ENCODE measurements around the gene ATM.
A peak's percentile ranks its signal among the peaks of the same experiment; 100 is the strongest.
"Not testable (repeated sequence)": the region's sequence is repeated elsewhere in the genome, so short reads cannot be mapped to it uniquely, and the experiment has no call there.

The ATM gene

DNA sequence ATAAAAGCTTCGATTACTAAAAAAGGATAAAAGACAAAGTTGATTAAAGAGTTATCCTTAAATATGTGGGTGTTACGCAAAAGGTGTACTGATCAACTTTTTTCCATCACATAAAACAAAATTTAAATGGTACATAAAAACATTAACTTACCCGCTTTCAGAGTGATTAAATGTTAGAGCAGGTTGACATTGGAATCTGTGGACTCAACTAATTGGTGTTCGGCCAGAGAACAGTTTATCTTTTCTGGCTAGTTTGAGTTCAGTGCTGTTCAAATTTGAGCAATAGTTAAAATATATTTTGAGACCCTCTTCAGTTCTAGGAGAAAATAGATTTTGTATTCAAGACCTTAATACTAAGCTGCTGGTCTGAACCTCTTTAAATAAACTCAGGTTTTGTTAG lies 56.1 kb downstream of the ATM start:
- no peak for DNase-seq

DNA sequence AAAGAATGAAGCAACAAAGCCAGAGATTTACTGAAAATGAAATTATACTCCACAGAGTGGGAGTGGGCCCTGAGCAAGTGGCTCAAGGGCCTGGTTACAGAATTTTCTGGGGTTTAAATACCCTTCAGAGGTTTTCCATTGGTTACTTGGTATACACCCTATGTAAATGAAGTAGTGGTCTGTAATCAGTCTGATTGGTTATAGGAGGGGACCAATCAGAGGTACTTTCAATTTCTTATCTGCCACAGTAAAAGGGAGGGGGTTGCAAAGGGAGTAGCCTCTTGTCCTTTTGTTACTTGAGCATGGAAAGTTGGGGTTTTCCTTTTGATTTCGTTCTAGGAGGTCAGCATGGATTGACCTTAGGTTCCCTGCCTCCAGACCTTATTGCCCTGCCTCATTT lies 63.5 kb downstream of the ATM start:
- no peak for DNase-seq

DNA sequence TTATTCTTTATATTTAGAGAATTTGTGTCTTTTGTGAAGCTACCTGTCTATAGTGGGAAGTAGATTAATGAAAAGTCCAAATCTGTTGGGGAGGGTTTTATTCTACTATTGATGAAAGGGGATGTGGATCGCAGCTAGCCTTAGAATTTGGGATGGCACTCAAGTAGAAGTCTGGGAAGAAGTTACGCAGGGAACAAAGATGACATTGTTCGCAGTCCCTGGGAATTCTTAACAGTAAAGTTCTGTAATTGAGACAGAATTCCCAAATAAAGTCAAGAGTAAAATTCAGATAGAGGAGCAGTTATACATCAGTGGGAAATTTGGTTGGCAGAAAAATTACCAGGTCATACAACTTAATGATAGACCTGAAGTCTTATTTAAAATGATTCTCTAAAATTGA lies 64.1 kb downstream of the ATM start:
- no peak for DNase-seq

DNA sequence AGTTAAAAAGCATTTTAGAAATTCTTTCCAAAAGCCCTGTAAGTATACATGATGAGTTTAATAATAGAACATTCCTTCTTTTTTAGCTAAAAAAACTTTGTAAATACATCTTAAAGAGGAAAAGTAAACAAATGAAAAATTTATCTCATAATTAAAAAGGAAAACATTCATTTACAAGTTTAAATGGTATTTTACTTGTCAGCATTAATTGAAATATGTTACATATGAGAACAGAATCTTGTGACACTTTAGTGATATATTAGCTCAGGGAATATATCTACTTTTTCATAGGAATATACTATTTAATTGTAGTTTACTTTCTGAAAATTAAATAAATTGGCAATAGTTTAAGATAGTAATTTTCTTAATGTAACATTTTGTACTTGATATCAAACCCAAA lies 66.2 kb downstream of the ATM start:
- DNase-seq = not testable (repeated sequence)

DNA sequence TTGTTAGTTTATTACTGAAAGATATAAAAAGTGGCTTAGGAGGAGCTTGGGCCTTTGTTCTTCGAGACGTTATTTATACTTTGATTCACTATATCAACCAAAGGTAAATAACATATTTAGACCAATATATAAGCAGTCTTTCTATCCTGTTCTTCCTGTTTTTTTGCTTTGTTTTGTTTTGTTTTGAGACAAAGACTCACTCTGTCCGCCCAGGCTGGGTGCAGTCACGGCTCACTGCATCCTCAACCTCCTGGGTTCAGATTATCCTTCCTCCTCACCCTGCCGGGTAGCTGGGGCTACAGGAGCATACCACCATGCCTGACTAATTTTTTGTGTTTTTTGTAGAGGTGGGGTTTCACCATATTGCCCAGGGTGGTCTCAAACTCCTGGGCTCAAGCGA lies 66.8 kb downstream of the ATM start:
- no peak for DNase-seq

DNA sequence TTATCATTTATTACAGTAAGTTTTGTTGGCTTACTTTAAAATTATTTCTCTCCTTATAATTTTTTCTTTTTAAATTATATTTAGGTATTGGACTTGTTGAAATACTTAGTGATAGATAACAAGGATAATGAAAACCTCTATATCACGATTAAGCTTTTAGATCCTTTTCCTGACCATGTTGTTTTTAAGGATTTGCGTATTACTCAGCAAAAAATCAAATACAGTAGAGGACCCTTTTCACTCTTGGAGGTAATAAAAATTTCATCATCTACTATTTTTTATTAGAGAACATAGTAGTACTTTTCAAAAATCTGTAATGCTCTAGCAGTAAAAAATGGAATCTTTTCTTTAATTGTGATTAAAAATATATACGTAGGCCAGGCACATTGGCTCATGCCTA lies 70.4 kb downstream of the ATM start:
- no peak for DNase-seq

DNA sequence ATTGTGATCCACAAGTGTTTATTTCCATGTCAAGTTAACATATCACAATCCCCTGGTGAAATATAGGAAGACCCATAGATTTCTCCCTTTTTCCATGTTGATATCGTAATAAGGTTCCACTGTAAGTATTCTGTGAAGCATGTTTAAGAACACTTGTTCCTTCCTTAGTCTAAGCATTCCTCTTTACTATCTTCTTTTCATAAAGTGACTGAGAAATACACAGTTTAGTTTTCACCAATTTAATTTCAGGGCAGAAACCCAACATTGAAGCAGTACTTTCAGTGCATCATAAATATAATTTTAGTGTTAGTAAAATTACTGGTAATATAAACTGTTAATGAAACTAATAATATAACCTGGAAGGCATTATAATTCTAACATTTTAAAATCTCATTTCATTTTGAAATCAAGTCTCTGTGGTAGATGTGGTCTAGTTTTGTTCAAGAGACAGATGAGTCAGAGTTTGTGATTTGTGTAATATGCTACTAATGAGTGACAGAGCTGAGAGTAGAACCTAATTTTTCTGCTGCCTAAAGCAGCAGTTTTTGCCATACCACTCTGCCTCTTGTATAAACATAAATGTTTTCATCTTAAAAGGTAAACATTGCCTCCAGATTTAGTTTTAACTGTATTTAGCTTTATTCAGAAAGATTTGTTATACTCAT lies 79.4 kb downstream of the ATM start:
- DNase-seq = peak in 1 of 5 donors; percentile 30

DNA sequence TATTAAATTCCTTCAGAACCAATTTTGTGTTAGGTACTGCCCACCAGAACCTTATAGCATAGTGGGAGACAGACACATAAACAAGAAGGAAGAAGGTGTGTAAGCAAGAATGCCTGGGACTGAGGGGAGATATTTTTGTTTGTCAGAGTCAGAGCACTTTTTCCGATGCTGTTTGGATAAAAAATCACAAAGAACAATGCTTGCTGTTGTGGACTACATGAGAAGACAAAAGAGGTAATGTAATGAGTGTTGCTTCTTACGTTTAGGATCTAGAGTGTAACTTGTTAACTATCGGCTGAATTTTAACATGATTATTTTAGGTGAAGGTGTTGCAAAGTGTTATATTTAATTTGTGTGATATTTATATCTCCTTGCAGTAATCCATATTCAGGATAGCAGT lies 84.9 kb downstream of the ATM start:
- no peak for DNase-seq

DNA sequence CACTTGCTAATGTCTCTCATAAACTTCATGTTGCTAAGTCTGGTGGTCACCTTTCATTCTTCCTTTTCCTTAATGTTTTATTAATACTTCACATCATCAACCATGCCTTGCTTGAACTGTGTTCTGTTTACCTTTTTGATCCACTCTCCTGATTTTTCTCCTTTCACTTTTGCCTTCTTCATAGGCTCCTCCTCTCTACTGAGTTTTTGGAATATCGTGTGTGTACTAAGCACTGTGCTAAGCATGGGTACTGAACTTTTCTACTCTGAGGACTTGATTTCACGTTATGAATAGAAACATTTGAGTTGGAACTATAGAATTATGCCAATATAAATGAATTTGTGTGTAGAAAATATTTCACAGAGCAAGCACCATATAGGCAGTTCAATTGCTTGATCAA lies 90.6 kb downstream of the ATM start:
- no peak for DNase-seq

DNA sequence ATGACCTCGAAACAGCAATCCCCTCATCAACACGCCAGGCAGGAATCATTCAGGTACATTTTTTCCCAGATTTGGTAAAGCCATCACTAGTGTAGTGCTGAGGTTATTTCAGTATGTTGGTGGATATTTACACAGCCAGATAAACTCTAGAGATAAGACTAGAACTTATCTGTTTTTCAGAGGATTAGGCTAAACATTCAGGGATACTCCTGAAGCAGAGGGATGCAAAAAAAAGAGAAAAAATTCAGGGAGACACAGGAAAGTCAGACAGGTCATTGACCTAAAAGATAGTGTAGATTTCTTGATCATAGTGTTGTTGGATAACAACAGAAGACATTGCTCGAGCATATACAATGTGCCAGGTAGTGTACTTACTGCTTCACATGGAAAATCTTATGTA lies 93.2 kb downstream of the ATM start:
- no peak for DNase-seq

DNA sequence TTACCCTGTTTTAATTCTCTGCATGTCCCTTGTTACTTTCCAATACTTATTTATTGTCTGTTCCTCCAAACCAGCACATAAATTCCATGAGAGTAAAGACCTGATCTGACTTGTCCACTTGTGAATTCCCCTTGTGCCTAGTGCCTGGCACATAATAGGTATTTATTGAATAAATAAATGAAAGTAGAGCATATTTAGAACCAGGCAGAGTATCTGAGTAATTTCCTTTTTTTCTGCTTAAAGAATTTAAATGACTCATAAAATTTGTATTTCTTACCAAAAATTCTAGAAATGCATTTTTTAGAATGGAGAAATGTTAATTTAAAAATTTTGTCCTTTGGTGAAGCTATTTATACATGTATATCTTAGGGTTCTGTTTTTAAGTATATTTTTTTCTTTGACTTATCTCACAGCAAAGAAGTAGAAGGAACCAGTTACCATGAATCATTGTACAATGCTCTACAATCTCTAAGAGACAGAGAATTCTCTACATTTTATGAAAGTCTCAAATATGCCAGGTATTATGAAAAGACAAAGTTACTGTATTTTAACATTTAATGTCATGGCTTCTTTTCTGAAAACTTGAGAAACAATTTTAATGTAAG lies 96.8 kb downstream of the ATM start:
- DNase-seq = no peak

DNA sequence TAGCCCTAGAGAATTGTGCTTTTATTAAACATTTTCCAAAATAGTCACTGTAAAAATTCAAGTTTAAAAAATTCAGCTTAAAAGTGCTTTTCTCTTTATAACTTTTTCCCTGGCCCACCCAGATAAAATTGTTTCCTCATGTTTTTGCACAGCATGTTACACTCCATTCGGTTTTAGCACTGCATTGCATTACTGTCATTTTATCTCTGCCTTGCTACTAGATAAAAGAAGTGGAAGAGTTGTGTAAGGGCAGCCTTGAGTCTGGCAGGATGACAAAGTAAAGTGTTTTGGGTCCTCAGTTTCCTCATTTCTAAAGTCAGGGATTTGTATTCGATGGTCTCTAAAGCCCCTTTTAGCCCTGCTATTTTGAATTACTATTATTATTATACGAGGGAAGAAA lies 99.8 kb downstream of the ATM start:
- DNase-seq = no peak

DNA sequence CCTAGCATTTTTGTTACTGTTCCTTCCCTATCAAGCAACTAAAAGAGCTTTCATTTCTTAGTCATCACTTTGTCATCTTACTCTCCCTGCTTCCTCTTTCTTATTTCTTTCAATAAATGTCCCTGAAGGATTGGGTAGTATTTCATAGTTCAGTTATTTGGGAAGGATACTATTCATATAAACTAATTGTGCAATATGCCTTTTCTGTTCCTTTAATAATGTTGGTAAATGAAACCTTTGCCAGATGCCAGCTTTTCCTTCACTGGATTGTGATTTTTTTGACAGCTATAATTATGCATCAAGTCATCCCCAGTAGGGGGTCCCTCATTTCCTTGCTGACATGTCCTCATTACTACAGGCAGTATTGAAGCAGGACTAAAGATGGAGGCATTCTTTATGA lies 101.7 kb downstream of the ATM start:
- DNase-seq = no peak

DNA sequence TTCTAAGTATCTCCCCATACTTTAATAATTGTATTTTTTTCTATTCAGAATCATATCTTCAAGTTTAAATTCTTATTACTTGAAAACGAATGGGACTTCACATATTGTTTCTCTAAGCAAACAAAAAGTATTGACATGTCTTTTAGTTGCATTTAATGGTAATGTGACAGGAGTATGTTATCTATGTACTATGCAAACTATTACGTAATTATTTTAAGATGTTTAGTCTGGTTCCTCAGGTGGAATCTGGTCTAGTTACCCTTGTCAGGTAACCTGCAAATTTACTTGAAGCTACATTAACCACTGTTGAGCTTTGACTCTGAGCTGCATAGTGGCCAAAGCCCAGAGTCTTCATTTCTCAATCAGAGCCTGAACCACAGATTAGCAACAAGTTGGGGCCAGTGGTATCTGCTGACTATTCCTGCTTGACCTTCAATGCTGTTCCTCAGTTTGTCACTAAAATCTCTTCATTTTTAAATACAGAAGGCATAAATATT lies 110.6 kb downstream of the ATM start:
- no peak for DNase-seq

DNA sequence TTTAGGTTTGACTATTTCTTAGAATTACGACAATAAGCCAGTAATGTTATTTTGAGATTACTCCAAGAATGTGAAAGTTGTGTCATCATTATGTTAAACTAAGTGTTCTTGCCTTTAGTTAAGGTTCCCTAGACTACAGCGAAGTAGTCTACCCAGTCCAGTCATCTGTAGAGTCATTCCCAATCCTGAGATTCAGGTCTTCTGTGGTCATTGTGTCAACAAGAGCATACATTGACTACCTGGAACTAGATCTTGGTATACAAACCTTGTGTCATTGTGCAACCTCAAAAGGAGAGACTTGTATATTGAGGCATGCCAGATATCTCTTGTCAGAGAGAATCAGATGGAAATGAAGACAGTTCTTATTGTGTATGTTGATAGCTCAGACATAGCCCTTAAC lies 115.9 kb downstream of the ATM start:
- no peak for DNase-seq

DNA sequence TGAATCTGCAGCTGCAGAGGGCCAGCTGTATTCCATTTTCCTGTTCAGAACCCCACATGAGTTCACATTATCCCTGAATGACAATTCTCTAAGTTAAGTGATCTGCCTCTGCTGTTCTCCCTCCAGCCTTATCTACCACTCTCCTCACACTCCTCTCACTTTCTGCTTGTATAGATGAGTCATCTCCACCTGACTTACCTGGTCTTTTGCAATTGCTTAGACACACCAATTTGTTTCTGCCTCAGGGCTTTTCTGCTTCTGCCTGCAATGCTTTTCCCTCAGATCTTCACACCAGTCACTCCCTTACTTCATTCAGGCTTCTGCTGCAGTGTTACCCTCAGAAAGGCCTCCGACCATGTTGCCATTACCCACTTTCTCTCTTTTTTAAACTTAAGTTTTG lies 118.1 kb downstream of the ATM start:
- no peak for DNase-seq

DNA sequence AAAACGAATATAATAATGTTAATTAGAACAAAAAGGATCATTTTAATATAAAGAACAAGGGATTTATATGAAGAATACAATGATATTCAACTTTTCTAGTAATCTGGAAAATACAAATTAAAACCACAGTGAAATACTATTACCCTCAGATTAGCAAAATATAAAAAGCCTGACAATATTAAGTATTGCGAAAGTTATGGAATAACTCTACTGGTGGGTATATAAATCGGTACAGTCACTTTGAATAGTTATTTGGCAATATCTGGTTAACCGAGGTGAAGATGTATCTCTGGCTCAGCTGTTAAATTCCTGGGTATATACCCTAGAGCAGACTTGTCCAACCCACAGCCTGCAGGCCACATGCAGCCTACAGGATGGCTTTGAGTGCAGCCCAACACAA lies 118.8 kb downstream of the ATM start:
- DNase-seq = no peak

DNA sequence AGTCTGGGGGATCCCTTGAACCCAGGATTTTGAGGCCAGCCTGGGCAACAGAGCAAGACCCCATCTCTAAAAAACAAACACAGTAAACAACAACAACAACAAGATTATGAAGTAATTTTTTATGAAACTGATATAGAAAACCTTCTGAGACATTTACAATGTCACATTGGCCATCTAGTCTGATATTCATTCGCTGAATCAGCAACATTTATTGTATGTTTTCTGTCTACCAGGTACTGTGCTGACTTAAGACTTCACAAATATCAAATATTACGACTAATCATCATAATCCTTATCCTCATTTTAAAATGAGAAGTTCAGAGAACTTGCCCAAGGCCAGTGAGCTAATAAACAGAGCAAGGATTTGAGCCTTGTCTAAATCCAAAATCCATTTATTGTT lies 120.8 kb downstream of the ATM start:
- DNase-seq = no peak

DNA sequence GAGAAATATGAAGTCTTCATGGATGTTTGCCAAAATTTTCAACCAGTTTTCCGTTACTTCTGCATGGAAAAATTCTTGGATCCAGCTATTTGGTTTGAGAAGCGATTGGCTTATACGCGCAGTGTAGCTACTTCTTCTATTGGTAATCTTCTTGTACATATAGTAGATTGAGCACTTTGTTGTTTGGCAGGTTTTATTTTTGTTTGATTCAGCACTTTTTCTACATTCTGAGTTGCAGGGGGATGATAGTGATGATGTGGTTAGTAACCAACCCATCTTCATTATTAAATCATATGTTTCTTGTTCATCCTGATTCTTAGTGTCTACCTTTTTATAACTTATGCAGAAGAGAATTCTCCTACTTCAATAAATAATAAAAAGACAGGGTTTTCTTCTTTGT lies 122.9 kb downstream of the ATM start:
- DNase-seq = no peak

DNA sequence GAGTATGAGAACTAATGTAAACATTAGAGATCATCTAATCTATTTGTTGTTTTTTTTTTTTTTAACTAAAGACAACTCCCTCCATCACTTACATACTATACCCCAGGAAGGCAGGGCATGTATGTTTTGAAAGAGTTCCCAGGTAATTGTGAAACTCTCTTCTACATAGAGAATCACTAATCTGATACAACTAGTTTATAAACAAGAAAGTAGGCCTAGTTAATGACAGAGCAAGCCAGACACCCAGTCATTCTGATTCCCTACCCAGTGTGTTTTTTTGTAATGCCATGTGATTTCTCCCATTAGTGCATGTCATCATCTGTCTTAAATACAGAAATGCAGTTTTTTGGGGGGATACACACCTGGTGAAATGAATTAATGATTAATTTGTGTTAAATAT lies 123.6 kb downstream of the ATM start:
- DNase-seq = no peak

DNA sequence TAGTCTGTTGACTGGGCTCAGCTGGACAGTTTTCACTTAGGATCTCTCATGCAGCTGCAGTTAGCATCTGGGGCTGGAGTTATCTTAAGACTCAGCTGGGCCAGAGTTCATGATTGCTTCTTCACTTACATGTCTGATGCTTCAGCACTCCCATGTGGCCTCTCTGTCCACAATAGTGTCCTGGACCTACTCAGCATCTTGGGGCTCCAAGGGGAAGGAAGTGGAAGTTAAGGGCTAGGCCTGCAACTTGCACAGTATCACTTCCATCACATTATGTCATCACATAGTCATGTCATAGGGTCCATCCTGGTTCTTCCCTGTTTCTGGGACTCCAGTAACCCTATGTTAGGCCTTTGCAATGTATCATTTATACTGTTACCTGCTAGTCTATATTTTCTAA lies 128.6 kb downstream of the ATM start:
- peak in 1 of 5 donors; percentile 2 for DNase-seq

DNA sequence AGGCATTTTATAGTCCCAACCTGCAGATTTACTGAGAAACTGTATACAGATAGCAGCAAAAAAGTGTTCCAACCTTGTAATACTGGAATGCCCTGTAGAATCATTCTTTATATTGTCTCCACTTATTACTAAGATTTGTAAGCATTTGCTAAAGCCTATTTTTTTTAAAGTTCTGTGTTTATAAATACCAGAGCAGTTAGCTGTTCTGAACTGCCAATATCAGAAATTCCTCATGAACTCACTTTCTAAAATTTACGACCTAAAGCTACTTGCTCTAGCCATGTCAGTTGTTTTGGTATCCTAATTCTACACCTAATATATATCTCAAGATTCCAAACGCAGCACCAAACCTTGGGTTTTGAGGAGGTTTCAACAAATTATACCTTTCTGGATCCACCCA lies 141.3 kb downstream of the ATM start:
- no peak for DNase-seq

DNA sequence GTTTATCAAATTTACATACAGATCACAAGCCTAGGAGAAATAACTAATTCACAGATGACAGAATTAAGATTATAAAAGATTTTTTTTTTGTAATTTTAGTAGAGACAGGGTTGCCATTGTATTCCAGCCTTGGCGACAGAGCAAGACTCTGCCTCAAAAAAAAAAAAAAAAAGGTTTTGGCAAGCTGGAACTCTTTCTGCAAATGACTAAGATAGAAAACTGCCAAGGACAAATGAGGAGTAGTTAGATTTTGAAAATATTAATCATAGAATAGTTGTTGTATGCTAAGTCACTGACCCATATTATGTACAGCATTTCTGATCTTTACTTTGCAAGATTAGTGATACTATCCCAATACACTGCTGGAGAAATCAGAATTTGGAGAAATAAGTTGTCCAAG lies 145.3 kb downstream of the ATM start:
- no peak for DNase-seq

DNA sequence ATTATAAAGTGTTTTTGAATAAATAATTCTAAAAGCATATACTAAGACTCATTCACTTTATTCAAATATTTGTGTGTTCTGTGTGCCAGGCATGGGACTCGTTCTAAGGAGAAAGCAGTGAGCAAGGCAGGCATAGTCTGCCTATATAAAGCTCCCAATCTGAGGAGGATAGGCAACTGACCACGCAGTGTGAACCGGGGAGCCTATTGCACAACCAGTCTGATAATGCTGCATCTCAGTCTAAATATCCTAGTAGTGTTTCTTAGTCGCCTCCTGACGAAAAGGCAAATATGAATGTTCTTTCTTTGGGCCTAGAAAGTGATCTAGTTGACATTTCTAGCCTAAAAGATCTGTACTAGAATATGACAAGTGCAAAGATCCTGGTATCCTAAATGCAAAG lies 146.2 kb downstream of the ATM start:
- DNase-seq = no peak

DNA sequence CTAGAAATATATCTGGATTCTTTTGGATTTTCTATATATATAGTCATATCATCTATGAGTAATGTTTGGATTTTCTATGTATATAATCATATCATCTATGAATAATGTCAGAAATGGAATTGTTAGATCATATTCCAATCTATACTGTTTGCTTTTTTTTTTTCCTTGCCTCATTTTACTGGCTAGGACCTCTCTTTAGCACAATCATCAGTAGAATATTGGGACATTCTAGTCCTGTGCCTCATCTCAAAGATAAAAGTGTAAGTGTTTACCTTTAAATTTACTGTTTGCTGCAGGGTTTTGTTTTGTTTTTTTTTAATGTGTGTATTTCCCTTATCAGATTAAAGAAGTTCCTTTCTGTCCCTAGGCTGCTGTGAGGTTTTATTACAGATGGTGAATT lies 147.4 kb downstream of the ATM start:
- no peak for DNase-seq
